HT1080 (cell line): ENCODE results near the gene CDC20B. TPM values are rescaled to one million over a fixed set of nuclear protein-coding genes. Genes with fewer than 3 reads are reported as not detected.

Experiments used
- small RNA-seq: library from RNA; depleted of rRNA; stranded (forward); fragments of <200 nt; gene quantifications from one replicate; pipeline ENCODE3, GENCODE V24; 2014
- total RNA-seq: library from RNA; depleted of rRNA; stranded (reverse); fragments of >200 nt; shearing (Covaris generic); gene quantifications from 2 replicates; pipeline ENCODE4 v1.2.3, GENCODE V29; 2014; rRNA removed

The CDC20B gene
- total RNA-seq, 1 experiment from 2014 or later, result not detected

Small RNAs within 50 kb of the gene (small RNA-seq; reads per million reads assigned to genes)
- gene MIR449A (not detected), gene MIR449B (not detected), gene MIR449C (0.09 reads per million)

Other genes starting within 250 kb of the CDC20B start
- gene ESM1, start 187.6 kb downstream of the CDC20B start, total RNA-seq, result 27.1 and 27.7 TPM in 2 replicates
- gene GZMK, start 148.9 kb downstream of the CDC20B start, total RNA-seq, result not detected in 2 replicates
- gene GZMA, start 70.5 kb downstream of the CDC20B start, total RNA-seq, result 0.16 TPM in 1 of 2 replicates, not detected in the other
- 48.3 and 48.7 TPM in 2 replicates for gene GPX8, start 13.0 kb downstream of the CDC20B start, total RNA-seq
- 2.6 and 2.8 TPM in 2 replicates for gene MCIDAS, start 54.1 kb upstream of the CDC20B start, total RNA-seq
- 1.9 and 3.2 TPM in 2 replicates for gene CCNO, start 60.4 kb upstream of the CDC20B start, total RNA-seq
- gene DHX29, start 134.5 kb upstream of the CDC20B start, total RNA-seq, result 22.4 and 23.7 TPM in 2 replicates
- gene MTREX, start 134.8 kb upstream of the CDC20B start, total RNA-seq, result 66.7 and 72.9 TPM in 2 replicates